ENCODE results near the gene MAD1L1. TPM values are rescaled to one million over a fixed set of nuclear protein-coding genes. Genes with fewer than 3 reads are reported as not detected.
"Not testable (repeated sequence)": the region's sequence is repeated elsewhere in the genome, so short reads cannot be mapped to it uniquely, and the experiment has no call there.

MAD1L1 gene
- total and polyA plus RNA-seq, 3 donors from 2014 or later, result 63.1 to 149 (median 94.6) TPM

DNA sequence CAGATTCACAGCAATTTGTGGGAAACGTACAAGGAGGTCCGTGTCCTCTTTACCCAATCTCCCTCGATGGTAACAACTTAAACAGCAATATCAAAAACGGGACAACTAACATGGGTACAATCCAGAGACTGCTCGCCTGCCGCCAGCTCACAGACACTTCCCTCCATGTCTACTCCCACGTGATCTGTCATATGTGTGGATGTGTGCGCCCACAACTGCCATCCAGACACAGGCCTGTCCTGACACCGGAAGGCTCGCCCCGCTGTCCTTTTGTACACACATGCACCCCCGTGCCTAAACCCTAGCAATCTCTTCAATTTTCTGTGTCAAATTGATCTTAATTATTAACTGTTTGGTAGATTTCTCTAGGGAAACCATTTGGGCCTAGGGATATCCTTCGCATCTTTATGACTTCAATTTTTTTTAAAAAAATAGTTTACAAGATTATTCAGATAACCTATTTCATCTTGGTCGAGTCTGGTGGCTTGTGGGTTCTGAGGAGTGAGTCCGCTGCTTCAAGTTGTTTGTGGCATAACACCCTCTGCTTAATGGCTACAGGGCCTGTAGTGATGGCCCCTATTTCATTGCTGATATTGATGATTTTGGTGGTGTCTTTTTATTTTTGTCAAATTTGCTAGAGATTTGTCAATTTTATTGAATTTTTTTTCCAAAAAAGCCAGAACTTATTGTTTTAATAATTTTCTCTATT is 260.6 kb downstream of the MAD1L1 start:
- Histone ChIP-seq H3K27ac (no peak overlapping the region), H3K4me3 (no peak overlapping the region), H3K27me3 (no peaks in the 10 kb centered on the region), H3K36me3 (ENCODE audit: low read depth, missing control alignments) (no peaks in the 10 kb centered on the region), H3K9me3 (no peaks in the 10 kb centered on the region), H3K4me1 (peaks cover 3% of the 10 kb centered on the region)
- DNase-seq, result no peak
- WGBS, 2 donors, result 93 to 96% methylated on average over 15 of the region's 15 CpGs
- no peak for TF ChIP-seq POLR2A (IDR thresholded peaks at IDR 0.05)
- TF ChIP-seq, protein P1, sequence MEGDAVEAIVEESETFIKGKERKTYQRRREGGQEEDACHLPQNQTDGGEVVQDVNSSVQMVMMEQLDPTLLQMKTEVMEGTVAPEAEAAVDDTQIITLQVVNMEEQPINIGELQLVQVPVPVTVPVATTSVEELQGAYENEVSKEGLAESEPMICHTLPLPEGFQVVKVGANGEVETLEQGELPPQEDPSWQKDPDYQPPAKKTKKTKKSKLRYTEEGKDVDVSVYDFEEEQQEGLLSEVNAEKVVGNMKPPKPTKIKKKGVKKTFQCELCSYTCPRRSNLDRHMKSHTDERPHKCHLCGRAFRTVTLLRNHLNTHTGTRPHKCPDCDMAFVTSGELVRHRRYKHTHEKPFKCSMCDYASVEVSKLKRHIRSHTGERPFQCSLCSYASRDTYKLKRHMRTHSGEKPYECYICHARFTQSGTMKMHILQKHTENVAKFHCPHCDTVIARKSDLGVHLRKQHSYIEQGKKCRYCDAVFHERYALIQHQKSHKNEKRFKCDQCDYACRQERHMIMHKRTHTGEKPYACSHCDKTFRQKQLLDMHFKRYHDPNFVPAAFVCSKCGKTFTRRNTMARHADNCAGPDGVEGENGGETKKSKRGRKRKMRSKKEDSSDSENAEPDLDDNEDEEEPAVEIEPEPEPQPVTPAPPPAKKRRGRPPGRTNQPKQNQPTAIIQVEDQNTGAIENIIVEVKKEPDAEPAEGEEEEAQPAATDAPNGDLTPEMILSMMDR (IDR thresholded peaks at IDR 0.05), result no peak
- intact Hi-C loops (cut with DNase I; ENCODE audit: low total_unique reads), result no loop called here

DNA sequence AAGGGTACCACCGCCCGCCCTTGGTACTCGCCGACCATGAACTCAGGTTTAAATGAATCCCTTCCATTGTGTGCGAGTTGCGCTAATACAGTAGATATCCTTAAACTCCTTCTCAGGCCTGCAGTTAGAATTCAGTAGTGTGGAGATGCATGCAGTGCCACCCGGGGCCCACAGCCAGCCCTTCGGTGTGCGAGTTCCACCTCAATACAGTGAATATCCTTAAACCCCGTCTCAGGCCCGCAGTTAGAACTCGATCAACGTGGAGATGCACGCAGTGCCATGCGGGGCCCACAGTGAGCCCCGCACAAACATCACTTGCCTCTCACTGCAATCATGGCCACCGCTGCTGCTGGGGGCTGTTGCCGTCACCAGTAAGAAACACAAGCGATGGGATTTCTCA is 261.9 kb downstream of the MAD1L1 start:
- intact Hi-C loops (cut with DNase I; ENCODE audit: low total_unique reads), result no loop called here
- no peak for DNase-seq
- 95 to 96% methylated on average over 19 of the region's 19 CpGs for WGBS, 2 donors

DNA sequence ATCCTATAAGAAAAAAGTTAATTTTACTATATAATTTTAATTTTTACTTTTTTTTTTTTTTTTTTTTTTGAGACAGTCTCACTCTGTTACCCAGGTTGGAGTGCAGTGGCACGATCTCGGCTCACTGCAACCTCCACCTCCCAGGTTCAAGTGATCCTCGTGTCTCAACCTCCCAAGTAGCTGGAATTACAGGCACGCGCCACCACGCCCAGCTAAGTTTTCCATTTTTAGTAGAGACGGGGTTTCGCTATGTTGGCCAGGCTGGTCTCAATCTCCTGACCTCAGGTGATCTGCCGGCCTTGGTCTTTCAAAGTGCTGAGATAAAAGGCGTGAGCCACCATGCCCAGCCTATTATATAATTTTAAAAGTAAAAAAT is 262.5 kb downstream of the MAD1L1 start:
- intact Hi-C loops (cut with DNase I; ENCODE audit: low total_unique reads); H3K36me3 ChIP-seq (ENCODE audit: low read depth, missing control alignments); H3K4me1 ChIP-seq; H3K4me3 ChIP-seq; H3K27ac ChIP-seq; DNase-seq; H3K27me3 ChIP-seq; H3K9me3 ChIP-seq: not testable (repeated sequence)
- 95 to 98% methylated on average over 10 of the region's 10 CpGs for WGBS, 2 donors

More for the DNA sequence above, 261.9 kb downstream of the MAD1L1 start:
- Histone ChIP-seq H3K9me3 (no peaks in the 10 kb centered on the region), H3K4me1 (peaks cover 3% of the 10 kb centered on the region), H3K4me3 (no peak overlapping the region), H3K36me3 (ENCODE audit: low read depth, missing control alignments) (no peaks in the 10 kb centered on the region), H3K27me3 (no peaks in the 10 kb centered on the region), H3K27ac (no peak overlapping the region)
- TF ChIP-seq, protein P1 (IDR thresholded peaks at IDR 0.05), result no peak
- TF ChIP-seq POLR2A (IDR thresholded peaks at IDR 0.05), result no peak

DNA sequence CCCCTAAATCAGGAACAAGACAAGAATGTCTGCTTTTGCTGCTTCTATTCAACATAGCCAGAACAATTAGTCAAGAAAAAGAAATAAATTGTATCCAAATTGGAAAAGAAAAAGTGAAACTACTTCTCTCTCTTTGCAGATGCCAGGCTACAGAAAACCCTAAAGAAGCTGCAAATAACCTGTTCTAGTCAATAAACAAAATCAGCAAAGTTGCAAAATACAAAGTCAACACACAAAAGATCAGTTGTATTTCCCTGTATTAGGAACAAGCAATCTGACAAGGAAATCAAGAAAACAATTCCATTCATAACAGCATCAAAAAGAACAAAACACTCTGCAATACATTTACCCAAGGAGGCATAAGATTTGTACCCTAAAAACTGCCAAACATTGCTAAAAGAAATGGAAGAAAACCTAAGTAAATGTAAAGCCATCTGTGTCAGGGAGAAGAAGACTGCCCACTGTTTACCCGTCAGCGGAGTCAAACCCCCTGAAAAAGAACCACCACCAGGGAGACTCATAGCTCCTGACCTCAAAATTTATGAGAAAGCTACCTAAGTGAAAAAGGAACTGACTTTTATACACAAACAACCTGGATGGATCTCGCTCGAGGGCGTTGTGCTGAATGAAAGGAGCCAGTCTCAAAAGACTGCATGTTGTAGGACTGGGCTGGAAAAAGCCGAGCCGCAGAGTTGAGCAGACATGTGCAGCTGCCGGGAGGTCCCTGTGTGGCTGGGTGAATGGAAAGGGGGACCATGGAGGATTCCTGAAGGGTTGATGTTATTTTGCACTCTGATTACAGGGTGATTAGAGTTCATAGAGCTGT is 263.1 kb downstream of the MAD1L1 start:
- H3K4me3 ChIP-seq, result no peak overlapping the region
- H3K4me1 ChIP-seq, result peaks cover 3% of the 10 kb centered on the region
- no peak for DNase-seq
- WGBS, 2 donors, result 94% methylated on average over 8 of the region's 8 CpGs
- no peak overlapping the region for H3K27ac ChIP-seq
- H3K9me3 ChIP-seq, result no peaks in the 10 kb centered on the region
- H3K27me3 ChIP-seq, result no peaks in the 10 kb centered on the region
- TF ChIP-seq, protein P1 (IDR thresholded peaks at IDR 0.05), result no peak
- no peak for TF ChIP-seq POLR2A (IDR thresholded peaks at IDR 0.05)
- intact Hi-C loops (cut with DNase I; ENCODE audit: low total_unique reads), result no loop called here
- H3K36me3 ChIP-seq (ENCODE audit: low read depth, missing control alignments), result no peaks in the 10 kb centered on the region

DNA sequence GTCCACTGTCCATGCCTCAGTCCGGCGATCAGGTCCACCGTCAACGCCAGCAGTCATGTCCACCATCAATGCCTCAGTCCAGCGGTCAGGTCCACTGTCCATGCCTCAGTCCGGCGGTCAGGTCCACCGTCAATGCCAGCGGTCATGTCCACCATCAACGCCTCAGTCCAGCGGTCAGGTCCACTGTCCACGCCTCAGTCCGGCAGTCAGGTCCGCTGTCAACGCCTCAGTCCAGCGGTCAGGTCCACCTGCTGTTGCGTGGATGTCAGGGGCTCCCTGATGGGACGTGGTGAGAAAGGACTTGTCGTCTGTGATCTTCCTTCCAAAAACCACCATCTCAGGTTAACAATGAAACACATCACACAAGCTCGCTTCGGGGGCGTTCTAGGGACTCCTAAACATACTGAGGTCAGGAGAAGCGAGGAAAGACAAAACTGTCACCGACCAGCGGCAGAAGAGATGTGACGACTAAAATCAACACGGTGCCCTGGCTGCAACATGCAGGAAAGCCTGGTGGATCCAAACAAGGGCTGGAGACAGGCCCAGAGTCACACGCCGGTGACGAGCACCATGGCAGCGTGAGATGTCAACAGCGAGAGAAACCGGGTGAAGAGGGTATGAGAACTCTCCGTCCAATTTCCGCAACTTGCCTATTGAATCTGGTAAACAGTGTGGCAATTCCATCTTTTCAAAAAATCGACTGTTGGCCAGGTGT is 264.2 kb downstream of the MAD1L1 start:
- no peak for DNase-seq
- no peaks in the 10 kb centered on the region for H3K36me3 ChIP-seq (ENCODE audit: low read depth, missing control alignments)
- no peaks in the 10 kb centered on the region for H3K27me3 ChIP-seq
- no peak overlapping the region for H3K27ac ChIP-seq
- WGBS, 2 donors, result 94 to 96% methylated on average over 35 to 36 of the region's 36 CpGs
- TF ChIP-seq, protein P1 (IDR thresholded peaks at IDR 0.05), result no peak
- no peak for TF ChIP-seq POLR2A (IDR thresholded peaks at IDR 0.05)
- no peaks in the 10 kb centered on the region for H3K9me3 ChIP-seq
- no peak overlapping the region for H3K4me3 ChIP-seq
- intact Hi-C loops (cut with DNase I; ENCODE audit: low total_unique reads), result no loop called here
- H3K4me1 ChIP-seq, result peaks cover 3% of the 10 kb centered on the region
